HG02870 (cell line): ENCODE results near the gene KLK6.

Experiments used
- ATAC-seq: cut with Tn5 transposase; IDR thresholded peaks from one replicate; pipeline ENCODE4 v1.9.1; 2021; ENCODE audit warnings: mild to moderate bottlenecking, moderate library complexity; ENCODE audit not compliant: unreplicated experiment

Gene KLK6

DNA sequence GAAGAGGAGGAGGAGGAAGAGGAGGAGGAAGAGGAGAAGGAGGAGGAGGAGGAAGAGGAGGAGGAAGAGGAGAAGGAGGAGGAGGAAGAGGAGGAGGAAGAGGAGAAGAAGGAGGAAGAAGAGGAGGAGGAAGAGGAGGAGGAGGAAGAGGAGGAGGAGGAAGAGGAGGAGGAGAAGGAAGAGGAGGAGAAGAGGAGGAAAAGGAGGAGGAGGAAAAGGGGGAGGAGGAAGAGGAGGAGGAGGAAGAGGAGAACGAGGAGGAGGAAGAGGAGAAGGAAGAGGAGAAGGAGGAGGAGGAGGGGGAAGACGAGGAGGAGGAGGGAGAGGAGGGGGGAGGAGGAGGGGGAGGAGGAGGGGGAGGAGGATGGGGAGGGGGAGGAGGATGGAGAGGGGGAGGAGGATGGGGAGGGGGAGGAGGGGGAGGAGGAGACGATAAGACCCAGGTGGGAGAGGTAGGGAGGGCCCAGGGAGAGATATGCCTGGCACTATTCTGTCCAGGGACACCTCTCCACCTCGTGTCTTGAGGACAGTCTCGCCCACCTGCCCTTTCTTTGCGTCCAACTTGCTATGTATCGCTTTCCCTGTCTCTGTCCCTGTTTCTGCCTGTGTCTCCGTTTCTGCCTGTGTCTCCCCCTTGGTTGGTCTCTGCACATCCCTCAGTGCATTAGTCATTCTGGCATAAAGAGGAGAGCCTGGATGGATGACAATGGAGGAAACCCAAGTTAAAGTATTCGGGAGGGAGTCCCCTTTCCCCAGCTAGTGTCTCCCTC is 9.5 kb downstream of the KLK6 start:
- no peak for ATAC-seq

DNA sequence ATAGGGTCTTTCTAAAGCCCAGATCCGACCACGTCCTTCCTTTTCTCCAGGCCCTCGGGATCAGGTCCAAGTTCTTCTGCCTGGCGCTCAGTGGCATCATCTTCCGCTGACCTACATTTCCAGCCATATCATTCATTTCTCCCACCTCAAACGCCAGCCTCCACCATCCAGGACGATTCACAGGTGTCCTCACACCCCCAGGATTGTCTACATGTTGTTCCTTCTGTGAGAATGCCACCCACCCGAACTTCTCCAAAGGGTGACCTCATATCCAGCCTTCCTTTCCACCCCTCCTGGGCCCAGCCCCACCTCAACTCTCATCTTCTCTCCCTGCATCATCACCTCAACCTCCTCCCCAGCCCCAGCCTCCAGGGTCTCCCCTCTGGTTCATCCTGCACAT is 11.8 kb downstream of the KLK6 start:
- no peak for ATAC-seq

DNA sequence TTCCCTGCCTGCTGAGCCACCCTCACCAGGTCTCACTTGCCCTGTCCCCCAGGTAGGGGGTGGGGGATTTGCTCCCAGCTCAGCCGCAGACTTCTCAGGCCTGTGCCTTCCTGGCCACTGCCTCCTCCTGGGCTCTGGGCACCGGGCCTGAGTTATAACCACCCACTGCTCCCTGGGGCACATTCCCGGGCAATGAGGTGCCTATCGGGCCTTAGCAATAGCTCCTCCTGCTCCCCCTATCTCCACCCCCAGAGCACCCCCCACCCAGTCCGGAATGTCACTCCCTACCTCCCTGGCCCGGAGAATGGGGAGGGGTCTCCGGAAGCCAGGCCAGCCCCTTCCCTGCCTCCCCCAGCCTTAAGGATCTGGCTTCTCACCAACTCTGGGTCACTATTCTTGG is 16.5 kb downstream of the KLK6 start, which contains the start of gene KLK5:
Gene KLK5, minus strand, starts transcription at position 129 of the 400 bp plus-strand sequence. CDS start 381 bp downstream, outside the sequence.
- no peak for ATAC-seq

DNA sequence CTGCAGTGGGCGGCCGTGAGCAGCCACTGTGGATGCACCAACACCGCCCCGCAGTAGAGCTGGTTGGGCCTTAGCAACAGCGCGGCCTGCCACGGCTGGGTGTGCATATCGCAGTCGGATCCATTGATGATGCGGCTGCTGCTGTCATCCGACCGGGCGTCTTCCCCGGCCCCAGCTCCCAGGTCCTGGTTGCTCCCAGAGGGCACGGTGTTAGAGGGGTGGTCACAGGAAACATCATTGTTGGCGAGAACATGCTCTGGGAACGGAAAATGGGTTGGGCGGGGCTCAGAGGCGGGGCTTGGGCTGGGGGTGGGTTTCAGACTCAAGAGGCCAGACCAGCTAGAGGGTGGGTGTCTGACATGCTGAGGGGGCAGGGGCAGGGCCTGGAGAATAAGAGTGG is 19.5 kb downstream of the KLK6 start:
- no peak for ATAC-seq

DNA sequence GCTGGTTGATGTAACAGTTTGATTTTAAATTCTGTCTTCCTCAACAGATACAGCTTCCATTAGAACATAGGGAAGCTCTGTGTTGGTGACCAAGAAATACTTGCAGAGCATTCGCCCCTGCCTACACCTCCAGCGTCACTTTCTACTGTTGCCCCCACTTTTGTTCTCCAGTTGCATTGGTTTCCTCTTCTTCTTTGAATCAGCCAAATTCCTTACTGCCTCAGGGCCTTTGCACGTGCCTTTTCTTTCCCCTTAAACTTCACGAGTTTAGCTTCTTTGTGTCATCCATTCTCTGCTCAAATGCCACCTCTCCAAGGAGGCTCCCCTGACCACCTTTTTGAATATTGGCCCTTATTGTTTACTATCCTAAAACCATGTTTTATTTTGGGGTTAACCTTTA is 22.3 kb downstream of the KLK6 start:
- ATAC-seq: no peak

DNA sequence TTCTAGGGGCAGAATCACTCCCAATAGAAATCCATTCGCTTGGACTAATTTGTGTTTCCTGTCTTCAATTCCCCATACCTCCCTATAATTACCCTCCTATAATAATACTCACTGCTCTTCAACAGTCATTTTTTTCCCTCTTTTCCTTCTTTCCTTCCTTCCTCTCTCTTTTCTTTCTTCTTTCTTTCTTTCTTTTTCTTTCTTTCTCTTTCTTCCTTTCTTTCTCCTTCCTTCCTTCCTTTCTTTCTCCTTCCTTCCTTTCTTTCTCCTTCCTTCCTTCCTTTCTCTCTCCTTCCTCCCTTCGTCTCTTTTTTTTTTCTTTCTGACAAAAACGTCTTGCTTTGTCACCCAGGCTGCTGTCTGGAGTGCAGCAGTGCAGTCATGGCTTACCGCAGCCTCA is 24.6 kb downstream of the KLK6 start:
- no peak for ATAC-seq

DNA sequence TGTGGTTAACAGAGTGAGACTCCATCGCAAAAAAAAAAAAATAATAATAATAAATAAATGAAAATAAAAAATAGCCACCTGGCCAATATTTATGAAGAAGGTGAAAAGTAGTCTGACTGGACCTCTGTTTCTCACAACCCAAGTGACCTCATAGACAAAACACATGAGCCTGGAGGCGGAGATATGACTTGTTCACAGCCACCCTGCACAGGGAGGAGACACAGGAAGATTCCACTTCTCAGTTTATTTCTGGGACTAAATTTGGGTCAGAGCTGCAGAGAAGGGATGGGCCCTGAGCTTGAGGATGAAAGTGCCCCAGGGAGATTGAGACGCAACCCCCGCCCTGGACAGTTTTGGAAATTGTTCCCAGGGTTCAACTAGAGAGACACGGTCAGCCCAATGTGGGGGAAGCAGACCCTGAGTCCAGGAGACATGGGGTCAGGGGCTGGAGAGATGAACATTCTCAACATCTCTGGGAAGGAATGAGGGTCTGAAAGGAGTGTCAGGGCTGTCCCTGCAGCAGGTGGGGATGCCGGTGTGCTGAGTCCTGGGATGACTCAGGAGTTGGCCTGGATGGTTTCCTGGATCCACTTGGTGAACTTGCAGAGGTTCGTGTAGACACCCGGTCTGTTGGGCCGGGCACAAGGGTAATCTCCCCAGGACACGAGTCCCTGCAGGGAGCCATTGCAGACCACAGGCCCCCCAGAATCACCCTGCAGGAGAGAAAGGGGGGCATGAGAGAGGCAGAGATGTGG is 26.1 kb downstream of the KLK6 start:
- ATAC-seq: no peak

DNA sequence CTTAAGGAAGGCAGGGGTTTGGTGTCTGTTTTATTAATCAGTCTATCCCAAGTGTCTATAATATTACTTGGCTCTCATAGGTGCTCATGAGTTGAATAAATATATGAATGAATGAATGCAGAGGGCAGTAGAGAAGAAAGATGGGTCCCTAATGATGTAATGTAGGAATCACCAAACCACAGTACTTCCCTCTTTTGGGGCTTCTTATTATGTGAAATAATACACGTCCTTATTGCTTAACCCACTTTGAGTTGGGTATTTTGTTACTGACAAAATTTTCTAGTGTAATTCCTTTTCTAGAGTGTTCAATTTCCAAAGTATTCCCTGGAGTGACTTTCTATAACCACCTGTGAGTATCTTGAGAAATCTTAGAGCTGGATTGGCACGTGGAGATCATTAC is 29.8 kb downstream of the KLK6 start:
- ATAC-seq: no peak

DNA sequence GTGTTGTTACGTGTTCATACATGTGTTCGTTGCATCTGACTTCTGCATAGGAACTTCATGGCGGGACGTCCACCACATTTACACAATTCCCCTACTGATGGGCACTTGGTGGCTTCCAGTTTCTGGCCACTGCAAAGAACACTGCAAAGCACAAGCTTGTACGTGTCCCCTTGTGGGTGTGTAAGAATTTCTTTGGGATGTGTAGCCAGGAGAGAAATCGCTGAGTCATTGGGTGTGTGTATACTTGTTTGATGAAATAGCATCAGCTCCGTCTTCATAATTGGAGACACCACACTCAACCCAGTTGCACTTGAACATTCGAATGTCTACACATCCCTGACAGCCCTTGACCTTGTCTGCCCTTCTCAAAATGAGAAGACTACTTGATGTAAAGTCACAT is 35.8 kb downstream of the KLK6 start:
- no peak for ATAC-seq

DNA sequence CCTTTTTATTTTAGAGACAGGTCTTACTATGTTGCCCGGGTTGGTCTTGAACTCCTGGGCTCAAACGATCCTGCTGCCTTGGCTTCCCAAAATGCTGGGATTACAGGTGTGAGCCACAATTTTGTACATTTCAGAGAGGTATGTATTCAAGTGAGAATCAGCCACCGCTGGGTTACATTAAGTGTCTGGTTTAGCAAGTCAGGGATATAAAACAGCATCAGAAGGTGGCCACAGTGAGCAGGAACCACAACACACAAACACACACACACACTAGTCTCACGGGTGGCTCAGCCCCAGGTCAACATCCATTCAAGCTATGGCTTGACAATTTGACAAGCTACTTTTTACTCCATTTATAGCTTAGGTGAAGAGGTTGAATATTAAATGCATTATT is 36.7 kb downstream of the KLK6 start:
- ATAC-seq: no peak

DNA sequence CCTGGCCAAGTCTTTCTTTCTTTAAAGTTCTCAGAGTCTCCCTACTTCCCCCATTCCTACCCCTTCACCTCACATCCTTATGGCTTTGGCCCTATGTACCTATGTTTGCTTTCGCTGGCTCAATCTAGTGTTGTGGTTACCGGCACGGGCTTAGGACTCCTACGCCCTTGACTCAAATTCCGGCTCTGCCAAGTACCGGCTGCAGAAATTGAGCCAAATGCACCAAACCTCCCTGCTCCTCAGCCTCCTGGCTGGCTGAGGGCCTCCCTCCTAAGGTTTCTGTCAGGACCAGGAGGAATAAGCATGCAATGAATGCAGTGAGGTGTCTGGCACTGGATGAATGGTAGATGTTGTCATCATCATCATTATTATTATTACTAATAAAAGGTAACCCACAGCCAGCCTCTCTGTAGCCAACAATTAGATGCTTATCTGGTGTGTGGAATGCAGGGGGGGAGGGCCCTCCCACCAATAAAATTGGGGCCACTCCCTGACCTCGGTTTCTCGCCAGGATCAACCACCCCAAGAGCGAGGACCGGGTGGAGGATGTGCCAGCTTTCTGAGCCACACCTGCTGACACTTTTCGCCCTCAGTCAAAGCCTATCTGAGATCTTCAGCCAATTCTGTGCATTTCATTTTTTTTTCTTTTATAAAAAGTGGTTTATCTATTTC is 37.2 kb downstream of the KLK6 start:
- ATAC-seq: no peak

DNA sequence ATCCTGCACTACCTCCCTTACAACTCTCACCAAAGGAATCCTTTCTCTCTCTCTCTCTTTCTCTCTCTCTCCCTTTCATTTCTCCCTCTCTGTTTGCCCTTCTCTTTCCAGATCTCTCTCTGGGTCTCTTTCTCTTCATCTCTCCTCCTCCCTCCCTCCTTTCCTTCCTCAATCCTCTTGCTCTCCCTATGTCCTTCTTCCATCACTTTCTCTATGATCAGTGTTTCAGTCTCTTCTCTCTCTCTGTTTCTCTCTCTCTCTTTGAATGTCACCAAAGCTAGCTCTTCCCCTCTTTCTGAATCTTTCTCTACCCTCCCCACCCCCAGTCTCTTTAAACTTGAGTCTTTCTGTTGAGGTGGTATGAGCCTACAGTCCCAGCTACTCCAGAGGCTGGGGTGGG is 38.4 kb downstream of the KLK6 start:
- no peak for ATAC-seq

DNA sequence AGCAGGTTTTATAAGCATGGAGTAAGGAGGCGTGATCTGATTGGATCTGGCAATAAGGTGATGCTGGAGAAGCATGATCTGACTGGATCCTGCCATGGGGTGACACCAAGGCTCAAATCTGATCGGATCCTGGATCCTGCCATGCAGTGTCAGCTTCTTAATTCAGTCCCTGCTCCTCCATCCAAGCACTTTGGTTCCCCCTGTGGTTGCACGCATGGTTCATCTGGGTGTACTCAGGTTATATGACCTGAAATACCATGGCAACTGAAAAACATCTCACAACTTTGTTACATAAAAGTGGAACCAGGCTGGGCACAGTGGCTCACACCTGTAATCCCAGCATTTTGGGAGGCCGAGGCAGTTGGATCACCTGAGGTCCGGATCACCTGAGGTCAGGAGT is 40.6 kb downstream of the KLK6 start:
- ATAC-seq: no peak

DNA sequence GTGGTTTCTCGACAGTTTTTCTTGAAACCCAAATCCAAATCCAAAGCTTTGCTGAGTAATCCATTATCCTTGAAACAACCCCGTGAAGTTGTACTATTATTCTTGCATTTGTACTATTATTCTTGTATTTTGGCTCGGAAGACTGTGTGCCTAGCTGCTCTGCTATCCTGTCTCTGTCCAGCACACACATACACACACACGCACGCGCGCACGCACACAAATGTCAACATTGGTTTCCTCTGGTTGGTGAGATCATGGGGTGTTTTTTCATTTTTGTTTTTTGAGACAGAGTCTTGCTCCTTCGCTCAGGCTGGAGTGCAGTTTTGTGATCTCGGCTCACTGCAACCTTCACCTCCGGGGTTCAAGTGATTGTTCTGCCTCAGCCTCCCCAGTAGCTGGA is 43.2 kb downstream of the KLK6 start:
- no peak for ATAC-seq

DNA sequence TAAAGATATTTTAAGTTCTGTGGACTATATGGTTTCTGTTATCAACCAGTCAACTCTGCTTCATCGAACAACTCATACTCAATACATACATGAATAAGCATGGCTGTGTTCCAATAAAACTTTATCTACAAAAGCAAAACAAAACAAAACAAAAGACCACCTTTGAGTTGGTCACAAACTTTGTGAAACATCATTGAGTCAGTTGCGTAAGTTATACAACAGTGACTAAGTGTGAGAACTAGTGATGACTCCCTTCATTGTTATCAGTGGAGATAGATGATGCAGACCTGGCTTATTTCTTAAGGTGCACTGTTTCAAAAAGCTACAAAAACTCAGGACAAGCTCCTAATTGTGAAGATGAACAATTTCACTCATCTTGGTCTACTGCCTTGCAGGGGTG is 43.7 kb downstream of the KLK6 start:
- no peak for ATAC-seq

DNA sequence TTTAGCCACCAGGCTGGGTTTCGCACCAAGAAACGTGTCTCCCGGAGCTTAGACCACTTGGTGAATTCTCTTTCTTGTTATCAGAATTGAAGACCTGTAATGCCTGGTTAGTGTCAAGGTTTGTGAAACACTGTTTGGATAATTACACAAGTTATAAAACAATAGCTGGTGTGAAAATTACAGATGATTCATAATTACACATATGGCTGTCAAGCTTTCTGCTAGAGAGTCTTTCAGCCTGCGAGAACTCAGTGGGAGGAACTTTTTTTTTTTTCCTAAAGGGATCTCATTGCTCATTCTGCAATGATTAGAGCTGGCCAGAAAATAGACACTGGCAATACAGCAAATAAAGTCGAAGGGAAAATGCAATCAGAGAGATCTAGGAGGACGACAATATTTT is 44.8 kb downstream of the KLK6 start:
- no peak for ATAC-seq

DNA sequence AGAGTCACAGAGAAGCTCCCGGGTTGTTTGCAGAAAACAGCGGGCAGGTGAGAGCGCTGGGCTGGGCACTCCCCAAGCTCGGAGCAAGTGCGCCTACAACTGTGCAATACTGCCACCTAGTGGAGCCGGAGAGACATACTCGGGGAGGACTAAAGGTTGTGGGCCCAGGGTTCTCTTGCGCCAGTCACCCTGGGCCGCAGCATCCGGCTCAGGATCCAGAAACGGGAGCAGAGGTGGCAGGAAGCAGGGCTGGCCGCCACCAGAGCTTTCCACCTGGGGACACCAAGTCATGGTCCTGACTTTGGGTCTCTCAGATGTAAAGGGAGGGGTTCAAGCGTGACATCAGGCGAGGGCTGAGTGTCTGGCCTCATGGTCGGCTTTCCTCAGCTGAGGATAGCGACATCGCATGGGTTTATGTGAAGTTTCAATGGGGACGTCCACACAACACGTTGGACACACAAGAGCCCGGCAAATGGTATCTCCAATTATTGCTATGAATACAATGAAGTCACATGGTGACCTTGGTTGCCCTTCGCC is 47.0 kb downstream of the KLK6 start:
- no peak for ATAC-seq

DNA sequence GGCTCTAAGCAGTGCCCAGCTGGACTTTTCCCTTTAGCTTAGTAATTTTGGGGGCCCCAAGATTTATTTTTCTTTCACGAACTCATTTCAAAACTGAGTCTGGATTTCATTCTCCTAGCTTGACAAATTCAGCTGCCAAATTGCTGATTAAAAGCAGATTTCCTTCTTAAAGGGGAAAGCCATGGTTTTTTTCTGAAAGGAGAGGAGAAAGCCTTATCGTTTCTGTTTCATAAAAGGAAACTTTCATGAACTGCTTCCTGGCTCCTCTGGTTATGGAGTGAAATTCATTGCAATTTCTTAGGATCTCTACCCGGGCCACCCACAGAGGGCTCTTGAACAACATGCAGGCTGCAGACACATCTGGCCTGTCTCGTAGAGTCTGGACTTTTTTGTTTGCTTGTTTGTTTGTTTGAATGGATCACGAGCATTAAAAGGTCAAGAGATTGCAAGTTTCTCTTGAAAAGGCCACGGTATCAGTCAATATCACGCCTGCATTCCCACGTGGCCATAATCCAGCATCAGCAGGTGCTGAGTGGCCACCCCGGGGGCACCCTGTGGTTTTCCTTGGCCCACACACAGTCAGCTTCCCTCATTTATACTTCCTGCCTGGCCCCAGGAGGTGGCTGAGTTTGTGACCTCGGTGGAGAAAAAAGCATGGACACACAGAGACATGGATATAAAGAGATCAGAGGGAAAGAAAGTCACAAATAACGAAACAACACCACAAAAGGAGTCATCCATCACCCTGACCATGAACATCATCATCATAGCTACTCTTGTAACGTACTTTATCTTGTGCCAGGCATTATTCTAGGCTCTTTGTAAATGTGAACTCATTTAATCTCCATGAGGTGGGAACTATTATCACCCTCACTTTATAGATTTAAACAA is 47.7 kb downstream of the KLK6 start:
- no peak for ATAC-seq

DNA sequence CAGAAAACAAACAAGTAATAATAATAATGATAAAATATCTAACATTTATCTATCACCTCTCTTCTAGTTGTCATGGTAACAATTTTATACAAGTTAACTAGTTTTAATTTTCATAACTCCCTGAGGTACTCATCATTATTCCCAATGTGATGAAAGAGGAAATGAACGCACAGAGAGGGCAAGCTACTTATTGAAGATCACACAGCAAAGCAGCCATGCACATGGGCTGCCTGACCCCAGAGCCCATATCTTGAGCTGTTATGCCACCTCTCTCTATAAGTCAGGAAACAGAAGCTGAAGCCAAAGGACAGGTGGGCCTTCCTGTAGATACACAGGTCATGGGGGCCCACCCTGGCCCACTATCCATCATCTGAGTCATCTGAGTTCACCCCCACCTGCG is 53.3 kb downstream of the KLK6 start:
- ATAC-seq: no peak
